GM12865 (cell line): ENCODE data around the gene LDLRAD4.

Experiments
- DNase-seq: peaks from one replicate; pipeline ENCODE4 v3.0.0; 2010; ENCODE audit warnings: low read depth
- H3K4me3 ChIP-seq: 2 replicates; pipeline ENCODE4 v1.5.1; 2011; ENCODE audit warnings: mild to moderate bottlenecking, low read depth, low read length, control low read depth
- CTCF ChIP-seq: IDR thresholded peaks from 2 replicates; pipeline ENCODE4 v1.5.1; 2011; ENCODE audit warnings: low read length, control low read depth, low read depth, inconsistent platforms; ENCODE audit not compliant: insufficient read depth; ENCODE audit errors: missing control alignments

The LDLRAD4 gene

GRCh38 chr18:13551841-13552733, 333.5 kb downstream of the LDLRAD4 start:
- TF ChIP-seq CTCF, result no peak
- H3K4me3 ChIP-seq, result no peak overlapping the region
- DNase-seq, result no peak

GRCh38 chr18:13553449-13553848, 334.9 kb downstream of the LDLRAD4 start:
- TF ChIP-seq CTCF, result no peak
- H3K4me3 ChIP-seq, result no peak overlapping the region
- no peak for DNase-seq

GRCh38 chr18:13555192-13555591, 336.6 kb downstream of the LDLRAD4 start:
- no peak overlapping the region for H3K4me3 ChIP-seq
- TF ChIP-seq CTCF, result no peak
- no peak for DNase-seq

GRCh38 chr18:13555865-13556264, 337.3 kb downstream of the LDLRAD4 start:
- TF ChIP-seq CTCF, result no peak
- no peak for DNase-seq
- no peak overlapping the region for H3K4me3 ChIP-seq

GRCh38 chr18:13556502-13556901, 337.9 kb downstream of the LDLRAD4 start:
- no peak for DNase-seq
- TF ChIP-seq CTCF, result no peak
- H3K4me3 ChIP-seq, result no peak overlapping the region

- TF ChIP-seq CTCF, result peak; percentile 85
- DNase-seq, result peak; percentile 82
- H3K4me3 ChIP-seq, result no peak overlapping the region
These were observed 339.6 kb downstream of the LDLRAD4 start for GRCh38 chr18:13558124-13558523.

- TF ChIP-seq CTCF, result no peak
- no peak overlapping the region for H3K4me3 ChIP-seq
- no peak for DNase-seq
These were observed 340.2 kb downstream of the LDLRAD4 start for GRCh38 chr18:13558790-13559189.
